H1 (cell line): ENCODE results near the gene LZTFL1. TPM values are rescaled to one million over a fixed set of nuclear protein-coding genes. Genes with fewer than 3 reads are reported as not detected.

Experiments
- CTCF ChIA-PET: fragments of 300-600 bp; sonication (Branson Sonifier 250); formaldehyde crosslinking; loops from one replicate; lab custom pipeline; 2021; ENCODE audit not compliant: partially characterized antibody; lab: Charles Lee
- POLR2A ChIA-PET: fragments of 300-600 bp; sonication (Branson Sonifier 250); formaldehyde crosslinking; loops from one replicate; lab custom pipeline; 2021; ENCODE audit warnings: inconsistent platforms; ENCODE audit not compliant: partially characterized antibody; lab: Charles Lee
- DNase-seq, 2 experiments: peaks; one replicate each; pipeline versions ENCODE4 v3.0.0 to v3.0.0-alpha.2; 2010 to 2022; ENCODE audit warnings: low spot score in 2 of 2, low read depth in 1 of 2, mixed read lengths in 1 of 2
- FAIRE-seq: peaks from 2 replicates; lab custom pipeline; 2011; peaks lifted over from hg19 to GRCh38; lab: Jason Lieb, UNC
- H2AFZ ChIP-seq: 2 replicates; pipeline ENCODE4 v1.8.1; 2012; ENCODE audit warnings: low read length, inconsistent platforms
- H2AK5ac ChIP-seq: 2 replicates; pipeline ENCODE4 v1.6.1; 2013; ENCODE audit warnings: low read depth, low read length
- H2BK120ac ChIP-seq: replicated peaks from 2 replicates; pipeline ENCODE3; 2013; ENCODE audit warnings: low read depth, low read length, inconsistent platforms
- H2BK12ac ChIP-seq: 2 replicates; pipeline ENCODE4 v1.6.1; 2013; ENCODE audit warnings: low read depth, low read length
- H2BK15ac ChIP-seq: 2 replicates; pipeline ENCODE4 v1.6.1; 2013; ENCODE audit warnings: low read length
- H2BK20ac ChIP-seq: 2 replicates; pipeline ENCODE4 v1.6.1; 2013; ENCODE audit warnings: low read length
- H2BK5ac ChIP-seq: 2 replicates; pipeline ENCODE4 v1.6.1; 2013; ENCODE audit warnings: low read depth, low read length
- H3K14ac ChIP-seq: 2 replicates; pipeline ENCODE4 v1.6.1; 2013; ENCODE audit warnings: inconsistent platforms; ENCODE audit not compliant: insufficient read length
- H3K18ac ChIP-seq: 2 replicates; pipeline ENCODE4 v1.6.1; 2013; ENCODE audit warnings: low read length; ENCODE audit errors: extremely low read depth
- H3K23ac ChIP-seq: 2 replicates; pipeline ENCODE4 v1.6.1; 2013; ENCODE audit warnings: inconsistent platforms; ENCODE audit not compliant: insufficient read length
- H3K23me2 ChIP-seq: 2 replicates; pipeline ENCODE4 v1.6.1; 2013; ENCODE audit warnings: low read depth, low read length
- H3K27ac ChIP-seq: 2 replicates; pipeline ENCODE4 v1.6.1; 2011; ENCODE audit warnings: low read depth, low read length, inconsistent platforms
- H3K27me3 ChIP-seq, 4 experiments: replicated peaks in 1 of 4; 1 replicate in 1 of 4; 2 replicates in 3 of 4; pipeline versions ENCODE4 v1.6.1 to v1.8.1; 2011 to 2013; ENCODE audit warnings: low read length in 3 of 4, mild to moderate bottlenecking in 3 of 4, inconsistent platforms in 2 of 4, mixed read lengths in 2 of 4, moderate library complexity in 1 of 4; ENCODE audit not compliant: control insufficient read depth in 3 of 4, insufficient read depth in 3 of 4; ENCODE audit errors: extremely low read depth in 1 of 4
- H3K36me3 ChIP-seq, 4 experiments: 2 replicates each; pipeline versions ENCODE4 v1.6.1 to v1.8.1; 2011 to 2013; ENCODE audit warnings: mild to moderate bottlenecking in 4 of 4, low read length in 3 of 4, moderate library complexity in 2 of 4, control low read depth in 1 of 4, inconsistent platforms in 1 of 4; ENCODE audit not compliant: insufficient read depth in 4 of 4, control insufficient read depth in 2 of 4
- H3K4ac ChIP-seq: replicated peaks from 2 replicates; pipeline ENCODE3; 2013; ENCODE audit warnings: low read length, low read depth, mixed read lengths, inconsistent platforms; ENCODE audit not compliant: insufficient read length
- H3K4me1 ChIP-seq, 4 experiments: replicated peaks in 1 of 4; 1 replicate in 1 of 4; 2 replicates in 3 of 4; pipeline versions ENCODE4 v1.6.1 to v1.8.1; 2011 to 2013; ENCODE audit warnings: low read length in 3 of 4, inconsistent platforms in 2 of 4, mixed read lengths in 1 of 4; ENCODE audit not compliant: insufficient read depth in 4 of 4, control insufficient read depth in 3 of 4
- H3K4me2 ChIP-seq, 2 experiments: 2 replicates each; pipeline versions ENCODE4 v1.6.1 to v1.8.1; 2011 to 2013; ENCODE audit warnings: low read depth in 2 of 2, low read length in 2 of 2, control low read depth in 1 of 2, inconsistent platforms in 1 of 2, mild to moderate bottlenecking in 1 of 2; ENCODE audit not compliant: insufficient read depth in 1 of 2
- H3K4me3 ChIP-seq, 4 experiments: fragments of 200-600, 300-600 bp in 1 of 4; sonication (generic), shearing (Covaris generic), sonication (Bioruptor Twin) in 1 of 4; 2 replicates each; pipeline versions ENCODE4 v1.5.1 to v1.8.1; 2011 to 2016; ENCODE audit warnings: low read length in 4 of 4, low read depth in 3 of 4, control low read depth in 2 of 4, inconsistent platforms in 2 of 4, mild to moderate bottlenecking in 2 of 4, mixed read lengths in 1 of 4, moderate library complexity in 1 of 4; ENCODE audit not compliant: insufficient read depth in 2 of 4; ENCODE audit errors: extremely low read depth in 1 of 4
- H3K56ac ChIP-seq: replicated peaks from 2 replicates; pipeline ENCODE3; 2013; ENCODE audit warnings: low read depth, mild to moderate bottlenecking, mixed read lengths, low read length, inconsistent platforms; ENCODE audit not compliant: insufficient read length
- H3K79me1 ChIP-seq: 2 replicates; pipeline ENCODE4 v1.6.1; 2013; ENCODE audit warnings: low read depth, low read length, control low read depth
- H3K79me2 ChIP-seq, 2 experiments: 2 replicates each; pipeline versions ENCODE4 v1.6.1 to v1.8.1; 2012 to 2013; ENCODE audit warnings: low read length in 2 of 2, mild to moderate bottlenecking in 2 of 2, inconsistent platforms in 1 of 2; ENCODE audit not compliant: insufficient read depth in 2 of 2, control insufficient read depth in 1 of 2
- H3K9ac ChIP-seq, 4 experiments: replicated peaks in 1 of 4; 1 replicate in 1 of 4; 2 replicates in 3 of 4; pipeline versions ENCODE4 v1.6.1 to v1.8.1; 2011 to 2013; ENCODE audit warnings: low read depth in 3 of 4, low read length in 3 of 4, control low read depth in 2 of 4, mild to moderate bottlenecking in 2 of 4, moderate library complexity in 2 of 4, inconsistent platforms in 1 of 4; ENCODE audit errors: extremely low read depth in 1 of 4
- H3K9me3 ChIP-seq, 2 experiments: 2 replicates each; pipeline versions ENCODE4 v1.6.1 to v1.8.1; 2012 to 2013; ENCODE audit warnings: mild to moderate bottlenecking in 2 of 2, moderate library complexity in 2 of 2, control low read depth in 1 of 2, inconsistent platforms in 1 of 2, low read depth in 1 of 2, low read length in 1 of 2, mixed read lengths in 1 of 2; ENCODE audit not compliant: insufficient read depth in 2 of 2
- H4K20me1 ChIP-seq, 2 experiments: replicated peaks in 1 of 2; 2 replicates each; pipeline versions ENCODE3 to v1.8.1; 2011 to 2013; ENCODE audit warnings: inconsistent platforms in 2 of 2, low read length in 2 of 2, mild to moderate bottlenecking in 1 of 2; ENCODE audit not compliant: insufficient read depth in 2 of 2, control insufficient read depth in 1 of 2
- H4K5ac ChIP-seq: 2 replicates; pipeline ENCODE4 v1.6.1; 2013; ENCODE audit warnings: low read length, low read depth, mixed read lengths, inconsistent platforms; ENCODE audit not compliant: insufficient read length
- H4K8ac ChIP-seq: 2 replicates; pipeline ENCODE4 v1.8.0; 2013; ENCODE audit warnings: mild to moderate bottlenecking, moderate library complexity, low read length, inconsistent platforms; ENCODE audit not compliant: insufficient read depth; ENCODE audit errors: extremely low read depth
- H4K91ac ChIP-seq: replicated peaks from 2 replicates; pipeline ENCODE3; 2013; ENCODE audit warnings: low read length, mixed read lengths, inconsistent platforms; ENCODE audit not compliant: insufficient read length
- TCF12 ChIP-seq: IDR thresholded peaks from 2 replicates; pipeline ENCODE4 v1.6.1; 2011; ENCODE audit warnings: low read depth, mild to moderate bottlenecking, low read length
- WGBS, 2 experiments: shearing (Covaris generic) in 1 of 2; methylation state at CpG; one replicate each; pipeline versions ENCODE4 v1.1.6 to v1.1.7; 2013 to 2015; ENCODE audit warnings: low lambda C conversion rate in 2 of 2, mixed read lengths in 2 of 2, inconsistent platforms in 1 of 2, low coverage in 1 of 2, missing lambda C conversion rate in 1 of 2; ENCODE audit not compliant: insufficient replicate concordance in 2 of 2, insufficient coverage in 1 of 2, insufficient read length in 1 of 2; ENCODE audit errors: extremely low coverage in 1 of 2, missing lambda C conversion rate in 1 of 2; 5-methylcytosine and 5-hydroxymethylcytosine counted together
- polyA plus RNA-seq, 7 experiments: library from polyadenylated mRNA; depleted of rRNA in 3 of 7; stranded (reverse) in 5 of 7; unstranded in 2 of 7; fragments of >200 nt in 5 of 7; fragments of 200-250 nt in 2 of 7; gene quantifications; 1 replicate in 5 of 7; 2 replicates in 1 of 7; 4 replicates in 1 of 7; pipeline versions ENCODE4 v1.2.1 to v1.2.3, GENCODE V29; 2011 to 2013; ENCODE audit warnings: missing spikeins in 2 of 7, mixed read lengths in 2 of 7
- total RNA-seq: library from RNA; stranded (reverse); fragmentation: NEBNext Ultra II Directional; extraction: Animal tissue kit (Norgen Biotek cat#: 25700); gene quantifications from 2 replicates; pipeline ENCODE4 v1.2.1, GENCODE V29; 2021

The LZTFL1 gene
- total and polyA plus RNA-seq, 2 of the 8 experiments (the other 6 are each of a cell fraction or from before 2014, with no cell fraction given), result 8.7 to 11.5 TPM

DNA sequence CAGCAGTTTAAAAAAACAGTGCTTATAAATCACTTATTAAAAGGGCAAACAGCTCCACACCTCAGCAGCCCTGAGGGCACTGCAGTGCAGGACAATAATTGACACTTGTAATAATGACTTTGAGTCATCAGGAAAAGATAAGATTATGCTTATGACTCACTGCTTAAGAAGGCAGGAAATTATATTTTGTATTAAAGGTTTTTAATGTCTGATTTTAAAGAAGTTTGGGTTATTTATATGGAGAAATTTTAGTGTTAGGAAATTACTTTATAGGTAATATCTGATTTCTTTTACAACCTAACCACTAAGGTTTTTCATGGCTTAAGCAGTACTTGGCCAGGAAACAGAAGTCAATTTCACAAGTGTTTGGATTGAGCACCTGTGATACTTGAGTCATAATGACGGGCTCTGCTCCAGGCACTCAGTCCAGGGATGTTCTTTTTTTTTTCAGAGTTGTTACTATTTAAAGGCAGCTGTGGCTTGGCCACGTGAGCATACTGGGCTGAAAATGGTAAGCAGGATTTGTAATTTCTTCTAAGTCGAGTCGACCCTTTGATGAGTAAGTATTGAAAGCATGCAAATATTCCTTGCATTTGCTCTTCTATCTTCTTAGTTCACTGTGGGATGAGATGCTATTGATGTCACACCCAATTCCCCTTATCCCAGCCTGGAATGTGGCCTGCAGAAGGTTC lies 23.9 kb downstream of the LZTFL1 start:
- H3K36me3 ChIP-seq, result no peaks in the 10 kb centered on the region; a peak in 3 of 8 replicates
- H4K8ac ChIP-seq, result no peak overlapping the region
- no peak overlapping the region for H4K91ac ChIP-seq
- H3K56ac ChIP-seq, result no peak overlapping the region
- H3K4ac ChIP-seq, result no peak overlapping the region
- no peak overlapping the region for H3K23ac ChIP-seq
- H3K4me1 ChIP-seq, result no peaks in the 10 kb centered on the region
- no peaks in the 10 kb centered on the region for H3K23me2 ChIP-seq
- peaks cover 0 to 2% of the 10 kb centered on the region in 2 experiments; a peak in 1 of 4 replicates for H3K9me3 ChIP-seq
- H3K4me2 ChIP-seq, result no peak overlapping the region
- no peak for DNase-seq
- H2BK5ac ChIP-seq, result no peak overlapping the region
- no peak for FAIRE-seq
- no peak overlapping the region for H3K4me3 ChIP-seq
- 98% methylated on average over 4 of the region's 4 CpGs; no CpG with 5 or more reads in 1 of the 2 experiments for WGBS, 2 experiments
- H3K79me2 ChIP-seq, result no peaks in the 10 kb centered on the region
- no peak overlapping the region for H3K18ac ChIP-seq
- H2AFZ ChIP-seq, result no peak overlapping the region
- no peak overlapping the region for H2BK20ac ChIP-seq
- H3K9ac ChIP-seq, result no peak overlapping the region
- H2AK5ac ChIP-seq, result no peak overlapping the region
- H2BK15ac ChIP-seq, result no peak overlapping the region
- CTCF ChIA-PET, result no interaction called here
- H2BK12ac ChIP-seq, result no peak overlapping the region
- no peak overlapping the region for H3K14ac ChIP-seq
- H4K20me1 ChIP-seq, result no peaks in the 10 kb centered on the region
- no peaks in the 10 kb centered on the region for H3K27me3 ChIP-seq
- TF ChIP-seq TCF12, result no peak
- H4K5ac ChIP-seq, result no peak overlapping the region
- no peak overlapping the region for H2BK120ac ChIP-seq
- POLR2A ChIA-PET, result no interaction called here
- H3K79me1 ChIP-seq, result no peaks in the 10 kb centered on the region
- no peak overlapping the region for H3K27ac ChIP-seq
